ENCODE measurements around the gene KCNJ6. TPM values are rescaled to one million over a fixed set of nuclear protein-coding genes. Genes with fewer than 3 reads are reported as not detected.

KCNJ6 gene
- total RNA-seq, 1 experiment from 2014 or later = 18.9 TPM

DNA sequence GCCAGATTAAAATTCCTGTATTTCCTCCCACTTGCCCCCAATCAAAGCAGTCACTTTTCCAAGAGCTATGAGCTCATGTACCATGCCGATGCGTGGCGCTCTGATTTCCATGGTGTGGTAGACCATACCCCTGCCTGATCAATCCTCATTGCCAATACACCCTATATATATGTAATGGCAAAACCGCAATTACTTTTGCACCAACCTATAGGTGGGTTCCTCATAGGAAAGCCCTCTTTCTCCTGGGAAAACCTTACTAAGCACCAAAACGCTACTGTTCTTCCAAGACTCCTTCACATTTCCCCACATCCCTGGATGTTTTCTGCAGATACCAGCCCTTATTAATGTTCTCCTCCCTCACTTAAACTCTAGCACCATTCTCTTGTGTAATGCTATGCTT, 11.0 kb downstream of the KCNJ6 start:
- no peak for DNase-seq (ENCODE audit: low read depth)

DNA sequence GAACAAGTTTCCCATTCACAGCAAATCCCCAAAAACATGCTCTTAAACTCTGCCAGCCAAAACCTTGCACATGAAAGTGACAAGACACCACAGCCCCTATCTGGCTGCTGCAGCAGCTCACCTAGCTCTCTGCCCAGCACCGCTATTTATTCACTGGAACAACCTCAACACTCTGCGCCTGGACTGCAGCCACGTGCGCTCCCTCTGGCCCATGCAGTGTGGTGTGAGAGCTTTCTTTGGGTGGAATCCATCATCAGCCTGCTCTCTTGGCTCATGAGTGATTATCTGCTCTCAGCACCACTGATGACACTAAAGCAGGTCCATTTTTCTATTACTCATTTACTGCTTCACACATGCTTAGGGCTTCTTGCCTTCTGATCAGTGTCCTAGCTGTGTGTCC, 11.4 kb downstream of the KCNJ6 start:
- peak; percentile 22 for DNase-seq (ENCODE audit: low read depth)

DNA sequence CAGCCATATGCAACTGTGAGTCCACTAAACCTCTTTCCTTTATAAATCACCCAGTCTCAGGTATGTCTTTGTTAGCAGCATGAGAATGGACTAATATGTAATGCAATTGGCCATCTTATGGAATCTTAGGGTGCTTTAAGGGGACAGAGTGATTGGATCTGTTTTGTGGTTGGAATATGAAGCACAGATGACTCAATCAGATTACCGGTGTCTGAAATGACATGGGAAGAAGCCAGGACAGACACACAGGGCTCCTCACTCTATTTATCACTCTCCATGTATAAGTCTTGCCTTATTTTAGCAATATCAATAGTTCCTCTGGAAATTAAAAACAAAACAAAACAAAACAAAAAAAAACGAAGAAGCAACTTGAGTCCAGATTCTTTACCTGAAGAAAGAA, 12.9 kb downstream of the KCNJ6 start:
- peak; percentile 51 for DNase-seq (ENCODE audit: low read depth)

DNA sequence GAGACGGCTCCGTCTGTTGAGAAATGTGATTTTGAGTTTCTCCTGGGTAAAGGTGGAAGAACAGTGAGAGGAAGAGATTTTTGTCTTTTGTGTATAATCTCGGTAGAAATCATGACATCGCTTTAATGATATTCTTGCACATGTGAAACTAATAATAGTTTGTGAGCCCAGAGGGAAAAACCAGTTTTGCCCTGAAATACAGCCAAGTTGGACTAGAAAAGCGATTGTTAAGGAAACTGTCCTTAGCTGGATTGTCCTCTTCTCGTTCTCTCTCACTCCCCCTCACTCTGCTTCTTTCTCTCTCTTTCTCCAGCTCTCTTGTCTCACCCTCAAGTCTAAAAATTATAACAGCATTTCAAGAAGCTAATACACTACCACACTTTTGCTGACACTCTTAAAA, 17.1 kb downstream of the KCNJ6 start:
- DNase-seq (ENCODE audit: low read depth) = no peak

DNA sequence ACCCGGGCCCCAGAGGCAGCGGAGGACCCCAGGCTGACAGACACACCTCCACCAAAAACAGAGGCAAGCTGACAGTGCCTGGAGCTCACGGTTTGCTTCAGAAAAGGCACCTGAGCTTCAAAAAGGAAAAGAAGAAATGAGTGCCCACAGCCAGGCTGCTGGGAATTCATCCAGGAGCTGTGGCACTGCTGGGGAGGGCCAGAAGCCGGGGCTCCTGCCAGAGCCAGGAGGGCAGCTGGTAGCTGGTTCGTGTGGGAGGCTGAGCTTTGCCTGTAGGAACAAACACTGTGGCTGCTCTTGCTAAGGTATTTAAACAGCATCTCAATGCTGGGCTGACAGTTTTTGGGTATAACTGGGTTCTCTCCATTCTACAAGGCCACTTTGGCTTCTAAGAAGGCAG, 19.5 kb downstream of the KCNJ6 start:
- no peak for DNase-seq (ENCODE audit: low read depth)

DNA sequence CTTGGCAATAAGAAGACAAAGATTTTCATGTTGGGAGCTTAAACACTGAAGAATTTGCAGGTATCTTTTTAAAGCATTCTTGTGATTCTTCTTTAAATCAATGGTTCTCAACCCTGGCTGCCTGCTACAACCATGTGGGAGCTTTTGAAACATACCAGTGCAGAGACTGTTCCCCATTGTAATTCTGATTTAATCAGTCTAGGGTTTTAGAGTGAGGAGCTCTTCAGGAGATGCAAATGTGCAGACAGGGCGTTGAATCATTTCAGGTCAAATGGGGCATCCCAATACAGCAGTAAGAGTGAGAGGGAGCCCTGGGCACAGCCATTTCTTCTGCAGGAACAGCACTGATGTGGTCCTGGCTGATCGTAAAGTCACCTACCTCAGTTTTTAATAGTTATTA, 24.3 kb downstream of the KCNJ6 start:
- no peak for DNase-seq (ENCODE audit: low read depth)

DNA sequence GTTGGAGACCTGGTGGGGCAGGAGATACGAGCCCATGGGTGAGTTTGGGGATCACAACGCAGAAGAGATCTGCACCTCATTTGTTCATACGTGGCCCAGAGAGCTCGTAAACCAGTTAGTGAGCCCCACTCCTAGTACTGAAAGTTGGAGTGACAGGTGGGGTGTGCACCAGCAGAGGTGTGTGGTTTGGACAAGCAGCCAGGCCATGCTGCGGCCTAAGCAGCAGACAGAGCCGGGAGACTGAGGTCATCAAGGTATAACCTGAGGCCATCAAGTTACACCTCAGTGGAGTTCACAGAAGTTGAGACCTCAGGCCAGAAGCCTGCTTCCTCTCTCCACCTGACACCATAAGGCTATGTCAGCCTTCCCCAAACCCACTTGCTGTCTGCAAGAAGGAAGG, 27.6 kb downstream of the KCNJ6 start:
- DNase-seq (ENCODE audit: low read depth) = no peak

DNA sequence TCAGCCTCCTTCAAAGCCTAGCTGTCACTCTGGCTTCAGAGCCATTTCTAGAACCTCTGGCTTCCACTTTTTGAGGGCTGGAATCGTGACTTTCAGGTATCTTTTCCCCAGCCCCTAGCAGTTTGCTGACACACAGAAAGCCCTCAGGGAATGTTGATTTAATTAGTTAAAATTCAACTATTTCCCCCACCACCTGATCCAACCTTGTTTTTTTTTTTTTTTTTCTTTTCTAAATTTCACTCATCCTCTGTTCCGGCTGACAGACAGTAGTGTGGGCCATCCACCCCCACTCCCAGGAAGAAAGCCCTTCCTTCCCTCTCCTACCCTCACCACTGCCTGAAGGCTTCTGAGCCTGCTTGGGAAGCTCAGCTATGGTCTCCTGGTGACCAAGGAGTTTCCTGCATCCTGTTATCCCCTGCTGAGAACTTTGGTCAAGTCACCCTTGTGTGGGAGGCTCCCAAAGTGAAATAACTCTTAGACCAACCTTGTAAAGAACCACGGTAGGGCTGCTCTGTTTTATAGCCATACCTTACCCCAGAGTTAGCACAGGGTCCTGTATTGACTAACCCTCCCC, 29.4 kb downstream of the KCNJ6 start:
- DNase-seq (ENCODE audit: low read depth) = no peak

DNA sequence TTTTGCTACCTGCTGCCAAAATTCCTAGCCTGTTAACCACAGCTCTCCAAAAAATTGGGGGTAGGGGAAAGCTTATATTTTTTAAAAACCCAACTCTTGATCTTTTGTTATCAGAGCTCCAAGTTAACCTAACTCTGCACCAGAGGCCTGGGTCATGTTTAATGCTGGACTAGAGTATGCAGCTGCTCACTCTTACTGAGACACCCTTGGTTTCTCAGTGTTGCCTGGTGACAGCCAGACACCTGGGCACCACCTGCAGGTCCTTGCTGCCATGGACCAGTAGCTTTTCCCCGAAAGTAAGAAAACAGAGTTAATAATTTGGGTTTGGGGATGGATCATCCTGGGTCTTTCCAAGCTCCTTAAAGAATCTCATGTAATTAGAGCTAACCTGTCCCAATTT, 30.1 kb downstream of the KCNJ6 start:
- no peak for DNase-seq (ENCODE audit: low read depth)

DNA sequence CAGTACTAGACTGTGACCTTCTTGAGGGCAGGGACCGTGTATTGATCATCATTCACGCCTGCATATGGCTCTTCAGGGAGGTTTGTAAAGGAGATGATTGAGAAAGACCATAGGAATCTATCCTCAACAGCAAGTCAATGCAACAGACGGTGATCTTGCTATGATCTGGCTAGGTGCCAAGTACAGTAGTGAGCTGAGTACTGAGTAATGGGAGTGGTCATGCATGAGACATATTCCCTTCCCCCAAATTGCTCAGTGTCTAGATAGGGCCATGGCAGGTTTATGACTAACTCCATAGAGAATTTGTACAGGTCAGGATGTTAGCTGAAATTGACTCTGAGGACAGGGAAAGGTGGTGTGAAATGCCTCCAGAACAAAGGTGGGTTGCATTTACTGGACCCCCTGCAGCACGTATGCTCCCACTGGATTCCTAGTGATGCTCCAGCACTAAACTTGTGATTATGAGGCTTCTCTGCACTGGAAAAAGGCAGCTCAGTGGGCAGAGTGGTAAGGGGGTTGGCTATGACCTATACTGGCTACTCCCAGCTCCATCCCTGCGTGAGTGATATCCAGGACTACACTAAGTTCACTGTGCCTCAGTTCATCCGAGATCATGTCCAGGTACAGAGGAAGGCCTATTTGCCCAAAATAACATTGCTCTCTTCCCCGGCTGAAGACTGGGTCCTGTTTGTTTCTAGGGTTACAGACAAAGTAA, 37.2 kb downstream of the KCNJ6 start:
- peak; percentile 92 for DNase-seq (ENCODE audit: low read depth)

DNA sequence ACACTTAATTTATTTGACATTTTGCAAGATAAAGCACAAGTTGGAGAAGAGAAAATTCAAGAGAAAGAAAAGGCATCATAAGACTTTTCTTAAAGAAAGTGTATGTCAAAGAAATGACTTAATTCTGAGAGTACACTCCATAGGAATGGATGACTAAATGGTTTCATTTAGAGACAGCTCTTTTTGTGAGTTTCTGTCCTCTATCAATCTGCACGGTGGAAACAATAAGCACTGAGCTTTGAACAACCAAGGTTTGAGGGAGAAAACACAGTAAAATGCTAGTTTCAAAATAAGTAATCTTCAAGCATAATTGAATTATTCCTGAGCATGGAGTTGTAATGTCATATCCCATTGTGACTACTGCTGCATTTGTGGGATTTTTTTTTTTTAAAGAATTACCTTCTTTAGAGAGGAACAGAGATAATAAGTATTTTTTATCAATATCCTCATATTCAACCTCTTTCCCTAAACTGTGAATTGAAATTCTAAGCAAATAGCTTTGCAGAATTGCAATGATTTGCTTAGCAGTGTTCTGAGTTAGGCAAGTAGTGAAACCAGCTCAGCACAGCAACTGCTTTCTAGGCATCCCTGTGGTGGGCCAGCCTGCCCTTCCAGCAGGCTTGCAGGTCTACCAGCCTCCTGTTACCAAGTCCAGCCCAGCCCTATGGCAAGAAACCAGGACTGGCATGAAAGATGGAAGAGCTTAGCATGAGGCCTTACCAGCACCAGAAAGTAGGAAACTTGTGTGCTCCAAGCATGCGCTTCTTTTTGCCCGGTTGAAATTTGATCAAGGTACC, 38.2 kb downstream of the KCNJ6 start:
- DNase-seq (ENCODE audit: low read depth) = no peak

DNA sequence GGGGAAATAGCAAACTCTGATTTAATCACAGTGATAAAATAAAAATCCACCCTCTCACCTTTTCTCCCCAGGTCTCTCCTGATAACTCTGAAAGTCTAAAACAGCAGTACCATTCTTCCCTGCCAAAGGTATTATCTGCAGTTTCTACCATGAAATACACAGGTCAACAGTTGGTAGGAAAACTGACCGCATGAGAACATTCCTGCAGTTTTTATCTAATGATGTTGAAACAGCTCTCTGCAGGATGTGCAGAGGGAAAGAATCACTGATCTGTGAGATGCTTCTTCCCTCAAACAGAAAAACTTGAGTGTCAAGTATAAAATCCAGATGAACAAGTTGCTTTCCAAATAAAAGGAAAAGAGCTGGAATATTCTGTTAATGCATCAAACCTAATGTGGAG, 39.1 kb downstream of the KCNJ6 start:
- DNase-seq (ENCODE audit: low read depth) = peak; percentile 74

DNA sequence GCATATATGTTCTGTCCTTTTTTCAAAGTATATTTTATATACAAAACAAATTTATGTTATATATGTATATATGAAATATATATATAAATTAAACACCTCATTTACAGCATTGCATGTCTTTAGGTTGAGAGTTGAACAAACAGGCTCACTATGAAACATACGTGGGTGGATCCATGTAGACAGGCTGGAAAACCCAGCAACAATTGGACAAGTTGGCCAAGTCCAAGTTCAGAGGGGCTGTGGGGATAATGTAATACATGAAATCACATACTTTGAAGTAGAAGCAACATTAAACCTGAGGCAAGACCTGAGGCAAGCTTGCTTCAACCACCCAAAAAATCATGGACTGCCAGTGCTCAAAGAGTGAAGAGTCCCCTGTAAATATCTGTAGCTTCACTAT, 39.7 kb downstream of the KCNJ6 start:
- DNase-seq (ENCODE audit: low read depth) = no peak

DNA sequence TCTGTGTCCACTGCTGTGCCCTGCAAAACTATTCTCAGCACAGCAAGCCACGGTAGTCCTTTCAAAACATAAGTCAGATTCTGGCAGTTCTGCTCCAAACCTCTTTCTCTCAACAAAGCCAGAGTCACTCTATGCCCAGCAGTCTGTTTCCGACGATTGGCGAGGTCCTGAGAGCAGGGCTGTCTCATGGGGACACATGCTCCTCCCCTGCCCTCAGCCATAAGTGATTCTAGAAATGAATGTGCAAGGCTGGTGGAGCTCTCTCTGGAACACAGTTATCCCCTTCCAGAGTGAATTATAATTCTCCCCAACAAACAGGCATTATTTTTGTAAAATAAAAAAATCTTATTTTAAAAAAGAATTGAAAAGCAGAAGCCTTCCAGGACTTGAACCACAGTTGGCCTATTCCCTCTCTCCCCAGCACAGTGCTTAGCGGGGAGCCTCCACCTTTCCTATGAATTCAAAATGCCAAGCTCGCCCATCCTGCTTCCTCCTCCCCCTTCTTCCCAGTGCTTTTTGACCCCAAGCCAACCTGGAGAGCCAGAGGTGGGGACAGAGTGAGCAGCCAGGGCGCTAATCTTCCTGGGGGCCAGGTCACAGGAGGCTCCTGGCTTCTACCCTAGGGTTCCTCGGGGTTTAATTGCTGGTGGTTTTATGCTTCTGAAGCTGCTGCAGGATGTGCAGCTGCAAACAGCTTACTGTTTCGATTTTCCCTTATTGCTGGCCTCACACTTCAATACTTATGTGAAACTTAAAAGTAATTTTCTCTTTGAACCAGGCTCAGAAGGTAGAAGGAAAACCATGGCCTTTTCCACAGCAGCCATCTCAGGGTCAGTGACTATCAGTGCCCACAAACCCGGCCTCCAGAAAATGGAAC, 41.1 kb downstream of the KCNJ6 start:
- DNase-seq (ENCODE audit: low read depth) = no peak

DNA sequence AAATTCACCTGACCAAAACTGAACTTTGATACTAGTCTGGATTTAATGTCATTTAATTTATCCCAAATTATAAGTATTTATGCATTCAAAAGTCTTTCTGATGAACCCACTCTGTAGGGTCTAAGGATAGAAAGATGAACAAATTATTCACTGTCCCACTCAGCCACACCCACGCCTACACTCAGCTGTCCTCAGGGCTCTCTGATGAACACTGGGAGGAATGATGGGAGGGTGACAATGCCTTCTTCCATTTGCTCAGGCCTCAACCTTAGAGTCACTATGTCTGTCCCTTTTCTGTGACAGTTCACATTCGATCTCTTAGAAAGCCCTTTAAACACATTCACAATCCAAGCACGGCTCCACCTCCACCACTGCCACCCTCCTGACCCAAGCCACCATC, 41.8 kb downstream of the KCNJ6 start:
- DNase-seq (ENCODE audit: low read depth) = no peak

DNA sequence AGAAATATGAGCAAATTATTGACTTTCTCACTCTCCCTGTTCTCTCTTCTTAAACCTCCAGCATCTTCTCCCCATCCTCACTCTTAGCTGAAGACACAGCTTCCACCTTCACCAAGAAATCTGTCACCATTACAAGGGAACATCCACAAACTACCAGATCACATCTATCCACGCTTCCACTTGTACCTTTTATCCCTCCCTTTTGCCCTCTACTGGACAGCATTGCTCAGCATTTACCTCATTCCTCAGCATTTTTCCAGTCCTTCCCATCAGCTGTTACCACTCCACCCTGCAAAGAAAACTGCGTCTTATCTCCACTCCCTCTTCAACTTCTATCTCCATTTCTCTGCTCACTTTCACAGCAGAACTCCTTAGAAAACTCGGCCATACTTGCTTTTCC, 42.6 kb downstream of the KCNJ6 start:
- peak; percentile 86 for DNase-seq (ENCODE audit: low read depth)

DNA sequence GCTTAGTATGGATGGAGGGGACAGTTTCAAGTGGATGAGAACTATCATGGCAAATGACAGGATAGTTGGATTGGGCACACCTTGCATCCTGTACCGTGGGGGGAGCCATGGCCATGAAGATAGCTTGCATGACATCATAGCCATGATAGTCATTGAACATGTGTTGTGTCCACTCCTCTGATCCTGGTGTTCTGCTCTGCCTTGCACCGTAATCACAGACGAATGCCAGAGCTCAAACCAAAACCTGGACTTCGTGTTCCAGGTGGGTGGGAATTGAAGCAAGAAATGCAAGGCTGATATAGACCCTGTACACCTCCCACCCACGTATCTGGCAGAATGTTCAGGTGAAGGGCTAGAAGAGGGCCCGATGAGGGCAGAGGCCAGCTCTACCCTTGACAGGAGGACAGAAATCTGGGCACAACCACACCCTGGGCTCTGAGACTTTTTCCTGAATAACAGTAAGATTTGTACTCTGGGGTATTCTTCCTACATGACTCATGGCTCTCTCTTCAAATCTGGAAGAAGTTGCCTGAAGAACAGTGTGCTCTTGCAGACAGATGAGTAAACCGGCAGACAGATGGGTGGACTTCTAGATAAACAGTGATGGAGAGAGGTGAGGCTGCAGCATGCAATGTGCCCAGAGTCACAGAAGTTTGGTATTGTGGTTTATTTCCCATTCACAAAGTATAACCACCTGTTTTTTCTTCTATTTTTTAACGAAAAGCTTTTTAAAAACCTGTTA, 45.0 kb downstream of the KCNJ6 start:
- peak; percentile 99 for DNase-seq (ENCODE audit: low read depth)

DNA sequence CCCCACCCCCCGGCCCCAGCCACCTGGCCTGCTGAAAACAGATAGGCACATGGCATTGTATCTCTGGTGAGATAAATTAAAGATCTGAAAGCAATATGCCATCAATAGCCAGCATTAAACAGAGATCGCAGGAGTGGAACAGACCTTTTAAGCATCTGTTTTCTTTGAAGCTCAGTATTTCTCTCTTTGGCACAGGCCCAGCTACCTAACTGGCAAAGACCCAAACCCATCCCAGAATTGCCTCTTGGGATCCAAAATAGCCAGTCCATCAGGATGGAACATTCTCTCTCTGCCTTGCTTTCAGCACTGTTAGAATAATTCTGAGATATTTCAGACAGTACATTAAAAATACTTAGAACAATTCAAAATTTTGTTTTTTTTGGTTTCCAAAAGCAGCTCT, 46.0 kb downstream of the KCNJ6 start:
- peak; percentile 56 for DNase-seq (ENCODE audit: low read depth)

DNA sequence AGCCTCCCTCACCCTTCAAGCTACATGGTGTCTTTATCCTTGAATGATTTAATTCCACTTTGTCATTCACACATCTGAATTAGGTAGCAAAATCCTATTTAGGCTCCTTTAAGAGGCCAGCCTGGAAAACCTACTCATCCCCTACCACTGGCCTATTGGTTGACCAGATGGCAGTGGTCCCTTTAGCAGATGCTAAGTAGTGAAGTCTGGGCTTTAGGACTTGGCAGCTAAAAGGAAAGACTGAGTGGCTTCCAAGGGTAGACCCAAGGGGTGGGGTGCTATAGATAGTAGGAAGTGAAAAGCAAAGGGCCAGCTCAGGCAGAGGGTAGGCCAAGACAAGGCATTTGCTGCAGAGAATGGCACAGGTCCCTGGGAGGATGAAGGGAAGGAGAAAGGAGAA, 46.6 kb downstream of the KCNJ6 start:
- no peak for DNase-seq (ENCODE audit: low read depth)

DNA sequence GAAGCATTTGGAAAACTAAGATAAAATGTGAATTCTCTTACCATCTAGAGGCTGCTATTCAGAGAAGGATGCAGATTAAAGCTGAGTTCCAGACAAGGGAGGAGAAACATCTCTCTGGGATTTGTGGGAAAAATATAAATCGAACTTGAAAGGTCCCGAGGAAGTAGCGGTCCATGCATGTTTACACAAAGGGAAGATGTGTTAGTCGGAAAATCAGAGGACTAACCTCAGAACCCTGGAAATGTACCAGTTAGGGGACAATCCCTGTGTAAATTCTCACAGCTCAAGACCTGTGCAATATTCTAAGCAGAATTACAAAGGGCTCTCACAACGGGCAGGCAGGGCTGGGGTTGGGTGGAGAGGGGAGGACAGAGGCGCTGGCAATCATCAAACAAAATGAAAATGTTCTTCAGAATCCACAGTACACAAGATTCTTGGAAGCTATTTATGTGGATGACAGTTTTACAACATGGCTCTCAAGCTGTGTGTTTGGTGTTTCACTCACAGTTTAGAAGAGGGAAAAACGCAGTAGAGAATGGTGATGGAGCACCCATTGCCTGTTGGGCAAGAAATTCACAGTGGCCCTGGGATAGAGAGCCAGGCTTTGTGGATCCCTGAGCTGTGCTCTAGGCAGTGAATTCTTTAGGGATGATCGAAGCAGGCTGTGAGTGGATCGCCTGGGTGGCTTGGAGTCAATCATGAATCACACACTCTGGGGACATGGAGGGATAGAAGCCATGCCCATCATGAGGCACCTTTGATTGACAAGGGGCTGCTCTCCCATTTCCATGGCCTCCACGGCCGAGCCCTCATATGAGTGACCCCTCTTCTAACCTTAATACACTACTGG, 47.6 kb downstream of the KCNJ6 start:
- peak; percentile 81 for DNase-seq (ENCODE audit: low read depth)
